ENCODE data around the gene MGLL.

GRCh38 chr3:127776347-127776746 lies 46.0 kb downstream of the MGLL start:
- TF ChIP-seq EZH2 (IDR thresholded peaks at IDR 0.05; ENCODE audit: borderline replicate concordance, insufficient read depth, low read depth, low read length, poor library complexity, severe bottlenecking) (no peak), CTCF (IDR thresholded peaks at IDR 0.05) (no peak)
